Activated CD4-positive, alpha-beta T cell treated with anti-CD3 and anti-CD28 coated beads, Interleukin-10, Interleukin-2, amounts not matched to agents 100 ng/mL and 50 ng/mL, durations not matched to agents 16 hours and 8 hours (primary cell): ENCODE measurements around the gene SCYGR3.
"Not testable (repeated sequence)": the region's sequence is repeated elsewhere in the genome, so short reads cannot be mapped to it uniquely, and the experiment has no call there.

Experiments used
- DNase-seq: peaks from one replicate; pipeline ENCODE4 v3.0.0-alpha.2; 2020

Gene SCYGR3

GRCh38 chr2:227612546-227613271 lies 1.9 kb downstream of the SCYGR3 start:
- no peak for DNase-seq

GRCh38 chr2:227610123-227610522 lies 4.5 kb downstream of the SCYGR3 start:
- no peak for DNase-seq

- no peak for DNase-seq
These were observed 5.9 kb downstream of the SCYGR3 start for GRCh38 chr2:227608561-227609338.

GRCh38 chr2:227607941-227608340 lies 6.7 kb downstream of the SCYGR3 start:
- no peak for DNase-seq

DNA sequence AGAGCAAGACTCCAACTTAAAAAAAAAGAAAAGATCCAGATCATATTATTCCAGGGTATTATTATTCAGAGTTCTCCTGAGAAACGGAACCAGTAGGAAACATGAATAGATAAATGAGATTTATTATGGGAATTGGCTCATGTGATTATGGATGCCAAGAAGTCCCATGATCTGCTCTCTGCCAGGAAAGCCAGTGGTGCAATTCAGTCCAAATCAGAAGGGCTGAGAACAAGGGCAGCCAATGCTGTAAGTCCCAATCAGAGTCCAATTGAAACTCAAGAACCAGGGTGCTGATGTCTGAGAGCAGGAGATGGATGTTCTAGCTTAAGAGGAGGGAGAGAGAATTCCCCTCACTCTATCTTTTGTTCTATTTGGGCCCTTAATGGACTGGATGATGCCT lies 8.2 kb downstream of the SCYGR3 start:
- no peak for DNase-seq

- DNase-seq: no peak
These were observed 12.3 kb downstream of the SCYGR3 start for GRCh38 chr2:227602358-227602757.

- not testable (repeated sequence) for DNase-seq
These were observed 15.7 kb downstream of the SCYGR3 start, which contains the start of gene SCYGR2 for GRCh38 chr2:227598835-227599503. Gene SCYGR2 (plus strand): TSS chr2:227598893. CDS start chr2:227598893, 0 bp downstream.

GRCh38 chr2:227597998-227598397 lies 16.6 kb downstream of the SCYGR3 start:
- DNase-seq: no peak

GRCh38 chr2:227597036-227597435 lies 17.6 kb downstream of the SCYGR3 start:
- no peak for DNase-seq

DNA sequence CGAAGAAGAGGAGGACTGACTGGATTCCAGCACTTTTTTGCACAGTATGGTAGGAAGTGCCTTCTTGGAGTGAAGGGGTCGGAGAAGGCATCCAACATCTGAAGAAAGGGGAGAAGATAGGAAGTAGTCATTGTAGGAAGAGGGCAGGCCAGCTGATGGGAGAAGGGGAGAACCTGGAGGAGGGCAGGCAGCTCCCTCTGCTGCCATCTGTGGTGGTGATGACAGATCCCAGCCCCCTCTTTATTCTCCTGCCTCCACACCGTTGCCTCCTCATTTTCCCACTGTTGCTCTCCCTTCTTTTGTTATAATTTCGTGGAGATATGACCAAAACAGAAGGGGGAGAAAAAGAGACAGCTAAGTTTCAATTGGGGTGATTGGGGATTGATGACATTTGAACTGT lies 18.8 kb downstream of the SCYGR3 start:
- DNase-seq: no peak

DNA sequence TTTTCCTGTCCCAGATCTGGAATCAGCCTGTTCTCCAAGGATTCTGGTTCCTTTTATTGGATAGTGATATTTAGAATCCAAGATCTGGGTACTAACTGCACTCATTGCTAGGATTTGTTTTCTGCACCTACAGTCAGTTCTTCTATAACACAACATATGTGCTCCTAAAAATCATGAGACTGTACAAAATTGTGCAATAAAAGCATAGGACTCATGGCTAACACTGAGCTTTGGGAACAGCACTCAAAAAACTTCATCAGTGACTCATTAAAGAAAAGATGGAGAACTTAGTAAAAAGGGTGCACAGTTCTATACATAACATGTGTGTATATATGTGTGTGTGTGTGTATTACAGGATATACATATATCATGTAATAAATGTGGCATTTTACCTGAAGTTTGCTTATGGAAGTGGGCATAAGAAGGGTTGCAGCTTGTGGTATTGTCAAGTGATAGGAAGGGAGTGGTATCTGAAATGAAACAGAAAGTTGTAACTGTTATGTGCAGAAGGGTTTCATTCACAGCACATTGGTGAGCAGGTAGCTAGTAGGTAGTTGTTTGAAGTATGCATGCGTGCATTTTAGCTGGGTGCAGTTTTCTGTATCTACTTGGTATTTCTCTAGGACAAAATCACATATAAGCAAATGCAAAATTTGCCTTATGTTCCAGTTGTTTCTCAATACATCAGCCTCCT lies 21.8 kb downstream of the SCYGR3 start:
- no peak for DNase-seq

DNA sequence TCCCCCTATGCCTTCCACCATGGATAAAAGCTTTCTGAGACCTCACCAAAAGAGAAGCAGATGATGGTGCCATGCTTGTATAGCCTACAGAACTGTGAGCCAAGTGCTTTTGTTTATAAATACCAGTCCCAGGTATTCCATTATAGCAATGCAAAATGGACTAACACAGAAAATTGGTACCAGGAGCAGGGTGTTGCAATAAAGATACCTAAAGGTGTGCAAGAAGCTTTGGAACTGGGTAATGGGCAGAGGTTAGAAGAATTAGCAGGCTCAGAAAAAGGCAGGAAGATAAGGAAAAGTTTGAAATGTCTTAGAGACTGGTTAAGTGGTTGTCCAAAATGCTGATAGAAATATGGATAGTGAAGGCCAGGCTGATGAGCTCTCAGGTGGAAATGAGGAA lies 32.3 kb downstream of the SCYGR3 start:
- DNase-seq: no peak

- no peak for DNase-seq
These were observed 34.8 kb downstream of the SCYGR3 start for GRCh38 chr2:227579791-227580190.

GRCh38 chr2:227578642-227579041 lies 36.0 kb downstream of the SCYGR3 start:
- no peak for DNase-seq

DNA sequence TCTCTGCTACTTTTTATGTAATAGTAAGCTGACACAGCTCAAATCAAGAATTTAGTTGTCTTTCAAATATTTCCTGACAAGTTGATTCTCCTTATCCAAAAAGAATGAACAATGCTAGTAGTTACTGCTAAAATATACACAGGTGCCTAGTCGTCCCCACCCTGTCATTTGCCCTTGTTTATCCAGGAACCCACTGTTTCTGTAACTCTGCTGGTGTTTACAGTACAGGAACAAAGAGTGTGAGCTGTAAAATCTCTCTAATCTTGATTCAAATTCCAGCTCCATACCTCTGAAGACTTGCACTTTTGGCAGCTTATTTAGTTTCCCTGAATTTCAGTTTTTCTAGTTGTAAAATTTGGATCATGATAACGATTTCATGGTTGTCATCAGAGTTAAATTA lies 37.1 kb downstream of the SCYGR3 start:
- DNase-seq: no peak

GRCh38 chr2:227576812-227577211 lies 37.8 kb downstream of the SCYGR3 start:
- no peak for DNase-seq

GRCh38 chr2:227576110-227576509 lies 38.5 kb downstream of the SCYGR3 start:
- DNase-seq: no peak

DNA sequence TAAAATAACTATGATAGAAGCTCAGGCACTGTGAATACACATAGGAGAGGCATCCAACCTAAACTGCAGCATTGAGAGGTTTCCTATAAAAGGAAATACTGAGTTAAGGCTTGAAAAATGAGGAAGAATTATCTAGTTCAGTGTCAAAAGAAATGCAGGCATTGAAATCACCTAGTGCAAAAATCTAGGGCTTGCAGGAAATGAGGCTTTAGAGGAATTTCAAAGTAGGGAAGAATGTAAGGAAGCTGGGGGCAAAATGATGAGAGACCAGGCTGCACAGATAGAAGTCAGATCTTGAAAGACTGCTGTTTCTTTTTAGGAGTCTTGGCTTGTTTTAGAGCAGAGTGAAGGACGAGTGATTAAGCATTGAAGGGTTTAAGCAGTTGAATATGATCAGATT lies 44.0 kb downstream of the SCYGR3 start:
- DNase-seq: no peak

- DNase-seq: no peak
These were observed 45.8 kb downstream of the SCYGR3 start for GRCh38 chr2:227568852-227569169.

- no peak for DNase-seq
These were observed 48.6 kb downstream of the SCYGR3 start for GRCh38 chr2:227566012-227566411.

GRCh38 chr2:227565080-227565479 lies 49.6 kb downstream of the SCYGR3 start:
- DNase-seq: no peak
